Measurements from ENCODE around the gene NUDT4.

- TF ChIP-seq, protein P1, sequence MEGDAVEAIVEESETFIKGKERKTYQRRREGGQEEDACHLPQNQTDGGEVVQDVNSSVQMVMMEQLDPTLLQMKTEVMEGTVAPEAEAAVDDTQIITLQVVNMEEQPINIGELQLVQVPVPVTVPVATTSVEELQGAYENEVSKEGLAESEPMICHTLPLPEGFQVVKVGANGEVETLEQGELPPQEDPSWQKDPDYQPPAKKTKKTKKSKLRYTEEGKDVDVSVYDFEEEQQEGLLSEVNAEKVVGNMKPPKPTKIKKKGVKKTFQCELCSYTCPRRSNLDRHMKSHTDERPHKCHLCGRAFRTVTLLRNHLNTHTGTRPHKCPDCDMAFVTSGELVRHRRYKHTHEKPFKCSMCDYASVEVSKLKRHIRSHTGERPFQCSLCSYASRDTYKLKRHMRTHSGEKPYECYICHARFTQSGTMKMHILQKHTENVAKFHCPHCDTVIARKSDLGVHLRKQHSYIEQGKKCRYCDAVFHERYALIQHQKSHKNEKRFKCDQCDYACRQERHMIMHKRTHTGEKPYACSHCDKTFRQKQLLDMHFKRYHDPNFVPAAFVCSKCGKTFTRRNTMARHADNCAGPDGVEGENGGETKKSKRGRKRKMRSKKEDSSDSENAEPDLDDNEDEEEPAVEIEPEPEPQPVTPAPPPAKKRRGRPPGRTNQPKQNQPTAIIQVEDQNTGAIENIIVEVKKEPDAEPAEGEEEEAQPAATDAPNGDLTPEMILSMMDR (conservative IDR thresholded peaks at IDR 0.05; ENCODE audit: low read length): no peak
- TF ChIP-seq EZH2phosphoT487 (IDR thresholded peaks at IDR 0.05; ENCODE audit: borderline replicate concordance, low read depth, low read length): no peak
These were observed 40.3 kb downstream of the NUDT4 start for GRCh38 chr12:93417967-93418480.
